Osteocyte (in vitro differentiated cells): ENCODE measurements around the gene RAD52. TPM values are rescaled to one million over a fixed set of nuclear protein-coding genes. Genes with fewer than 3 reads are reported as not detected.

ENCODE experiments used
- DNase-seq: peaks from one replicate; pipeline ENCODE4 v3.0.0; 2021; ENCODE audit warnings: mixed read lengths; ENCODE audit not compliant: unreplicated experiment; ENCODE audit errors: extremely low spot score
- H3K27ac Mint-ChIP-seq: one replicate; pipeline ENCODE4 v1.8.0; 2021; ENCODE audit warnings: mild to moderate bottlenecking, mixed read lengths; ENCODE audit not compliant: unreplicated experiment
- H3K27me3 Mint-ChIP-seq: one replicate; pipeline ENCODE4 v1.8.0; 2021; ENCODE audit warnings: mixed read lengths; ENCODE audit not compliant: unreplicated experiment
- H3K36me3 Mint-ChIP-seq: one replicate; pipeline ENCODE4 v1.8.0; 2021; ENCODE audit warnings: mixed read lengths; ENCODE audit not compliant: unreplicated experiment
- H3K4me1 Mint-ChIP-seq: one replicate; pipeline ENCODE4 v1.8.0; 2021; ENCODE audit warnings: mixed read lengths; ENCODE audit not compliant: unreplicated experiment
- H3K4me3 Mint-ChIP-seq: one replicate; pipeline ENCODE4 v1.8.0; 2021; ENCODE audit warnings: mild to moderate bottlenecking, moderate library complexity, mixed read lengths; ENCODE audit not compliant: unreplicated experiment
- H3K9me3 Mint-ChIP-seq: one replicate; pipeline ENCODE4 v1.8.0; 2021; ENCODE audit warnings: mixed read lengths; ENCODE audit not compliant: unreplicated experiment
- CTCF ChIP-seq: fragments of 200-600 bp; sonication (generic); IDR thresholded peaks from 2 replicates; pipeline ENCODE4 v1.5.0; 2021; ENCODE audit warnings: antibody characterized with exemption, mild to moderate bottlenecking, moderate library complexity
- total RNA-seq: library from RNA; stranded (reverse); gene quantifications from 2 replicates; pipeline ENCODE4 v1.2.1, GENCODE V29; 2021

Gene RAD52
- total RNA-seq, 1 donor from 2014 or later, result 17.8 TPM

DNA sequence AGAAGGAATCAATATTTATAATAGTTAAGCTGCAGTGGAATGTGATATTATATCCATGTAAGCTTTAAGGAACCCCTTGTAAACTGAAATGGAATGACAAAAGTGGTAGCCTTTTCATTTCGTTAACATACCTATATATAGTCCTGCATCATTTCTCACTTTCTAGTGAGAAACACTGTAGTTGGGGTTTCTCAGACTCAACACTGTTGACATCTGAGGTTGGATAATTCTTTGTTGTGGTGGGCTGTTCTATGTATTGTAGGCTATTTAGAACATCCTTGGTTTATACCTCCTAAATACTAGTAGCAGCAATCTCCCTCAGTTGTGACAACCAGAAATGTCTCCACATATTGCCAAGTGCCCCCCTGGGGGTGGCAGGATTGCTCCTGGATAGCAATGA is 79.1 kb downstream of the RAD52 start:
- no peaks in the 10 kb centered on the region for H3K4me1 Mint-ChIP-seq
- H3K36me3 Mint-ChIP-seq, result peaks cover 37% of the 10 kb centered on the region
- H3K27me3 Mint-ChIP-seq, result no peaks in the 10 kb centered on the region
- H3K9me3 Mint-ChIP-seq, result no peaks in the 10 kb centered on the region
- DNase-seq, result no peak
- no peak overlapping the region for H3K4me3 Mint-ChIP-seq
- no peak overlapping the region for H3K27ac Mint-ChIP-seq
- TF ChIP-seq CTCF, result no peak

DNA sequence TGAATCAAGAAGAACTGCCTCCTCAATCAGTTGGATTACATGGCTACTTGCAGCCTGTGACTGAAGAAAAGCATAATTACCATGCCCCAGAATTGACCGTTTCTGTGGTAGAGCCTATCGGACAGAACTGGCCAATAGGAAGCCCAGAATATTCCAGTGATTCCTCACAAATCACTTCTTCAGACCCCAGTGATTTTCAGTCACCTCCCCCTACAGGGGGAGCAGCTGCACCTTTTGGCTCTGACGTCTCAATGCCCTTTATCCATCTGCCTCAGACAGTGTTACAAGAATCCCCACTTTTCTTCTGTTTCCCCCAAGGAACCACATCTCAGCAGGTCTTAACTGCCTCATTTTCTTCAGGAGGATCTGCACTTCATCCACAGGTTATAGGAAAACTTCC is 80.8 kb downstream of the RAD52 start:
- DNase-seq, result no peak
- Mint-ChIP-seq H3K27me3 (no peaks in the 10 kb centered on the region), H3K4me1 (no peaks in the 10 kb centered on the region), H3K9me3 (no peaks in the 10 kb centered on the region), H3K4me3 (no peak overlapping the region), H3K27ac (no peak overlapping the region), H3K36me3 (peaks cover 39% of the 10 kb centered on the region)
- peak; percentile 10 for TF ChIP-seq CTCF

- peaks cover 43% of the 10 kb centered on the region for H3K36me3 Mint-ChIP-seq
Measured at GRCh38 chr12:867905-868304, 81.6 kb downstream of the RAD52 start.

GRCh38 chr12:865614-866013 is 83.9 kb downstream of the RAD52 start:
- Mint-ChIP-seq H3K4me3 (no peak overlapping the region), H3K36me3 (peaks cover 56% of the 10 kb centered on the region), H3K27me3 (no peaks in the 10 kb centered on the region), H3K4me1 (no peaks in the 10 kb centered on the region), H3K27ac (no peak overlapping the region), H3K9me3 (no peaks in the 10 kb centered on the region)
- DNase-seq, result no peak
- TF ChIP-seq CTCF, result no peak

More at GRCh38 chr12:867905-868304, 81.6 kb downstream of the RAD52 start:
- H3K4me3 Mint-ChIP-seq, result no peak overlapping the region
- no peaks in the 10 kb centered on the region for H3K4me1 Mint-ChIP-seq
- H3K9me3 Mint-ChIP-seq, result no peaks in the 10 kb centered on the region
- TF ChIP-seq CTCF, result no peak
- H3K27ac Mint-ChIP-seq, result no peak overlapping the region
- no peak for DNase-seq
- no peaks in the 10 kb centered on the region for H3K27me3 Mint-ChIP-seq

GRCh38 chr12:863285-863684 is 86.2 kb downstream of the RAD52 start:
- no peak for TF ChIP-seq CTCF
- Mint-ChIP-seq H3K4me1 (no peaks in the 10 kb centered on the region), H3K27me3 (no peaks in the 10 kb centered on the region), H3K4me3 (no peak overlapping the region), H3K27ac (no peak overlapping the region), H3K36me3 (peaks cover 57% of the 10 kb centered on the region), H3K9me3 (no peaks in the 10 kb centered on the region)
- DNase-seq, result no peak
